Cardiac muscle cell (in vitro differentiated cells and primary cell): ENCODE measurements around the gene DERL3. TPM values are rescaled to one million over a fixed set of nuclear protein-coding genes. Genes with fewer than 3 reads are reported as not detected.

Experiments used
- DNase-seq, 2 donors: peaks; one replicate each; pipeline versions ENCODE4 v3.0.0 to v3.0.0-alpha.2; 2010 to 2017; ENCODE audit warnings: low read depth in 1 of 2, low spot score in 1 of 2
- H3K27ac ChIP-seq: fragments of 200-600 bp; sonication (generic); 2 replicates; pipeline ENCODE4 v1.5.1; 2016
- H3K27me3 ChIP-seq: fragments of 200-600 bp; sonication (generic); 2 replicates; pipeline ENCODE4 v1.6.0; 2016; ENCODE audit warnings: control low read depth
- H3K36me3 ChIP-seq: fragments of 200-600 bp; sonication (generic); 2 replicates; pipeline ENCODE4 v1.5.1; 2016; ENCODE audit warnings: control low read depth
- H3K4me1 ChIP-seq: fragments of 200-600 bp; sonication (generic); 2 replicates; pipeline ENCODE4 v1.8.1; 2017; ENCODE audit warnings: low read depth, mild to moderate bottlenecking, mixed run types
- H3K4me3 ChIP-seq: fragments of 200-600 bp; sonication (generic); 2 replicates; pipeline ENCODE4 v1.5.1; 2016; ENCODE audit warnings: mild to moderate bottlenecking
- H3K9me3 ChIP-seq: fragments of 200-600 bp; sonication (generic); 2 replicates; pipeline ENCODE4 v1.5.1; 2017; ENCODE audit warnings: low read depth, mild to moderate bottlenecking, control low read depth
- CTCF ChIP-seq: IDR thresholded peaks from 2 replicates; pipeline ENCODE4 v1.5.1; 2012; ENCODE audit warnings: low read depth, mild to moderate bottlenecking, low read length
- polyA plus RNA-seq: library from polyadenylated mRNA; unstranded; fragments of >200 nt; fragmentation: Nextera tagmentation; extraction: Ambion mirVana; gene quantifications from 2 replicates; pipeline ENCODE4 v1.2.1, GENCODE V29; 2016
- total RNA-seq: library from RNA; depleted of rRNA; stranded (reverse); fragments of >200 nt; gene quantifications from 2 replicates; pipeline ENCODE4 v1.2.3, GENCODE V29; 2016

Gene DERL3
- total and polyA plus RNA-seq, 2 experiments from 2014 or later: 18.0 to 55.3 TPM

- peak overlapping the region; percentile 99 for H3K27ac ChIP-seq
- no peaks in the 10 kb centered on the region for H3K9me3 ChIP-seq
- H3K4me3 ChIP-seq: peak overlapping the region; percentile 79
- peaks cover 29% of the 10 kb centered on the region for H3K4me1 ChIP-seq
- H3K36me3 ChIP-seq: peaks cover 6% of the 10 kb centered on the region
- no peak for DNase-seq
- TF ChIP-seq CTCF: no peak
- H3K27me3 ChIP-seq: no peaks in the 10 kb centered on the region
Measured at GRCh38 chr22:23787600-23787896, 51.3 kb downstream of the DERL3 start.

GRCh38 chr22:23786752-23787599 lies 51.8 kb downstream of the DERL3 start, which contains the start of gene SMARCB1:
Gene SMARCB1, plus strand, starts transcription at chr22:23786966. Its CDS starts 204 bp downstream, at chr22:23787170.
- peak within 1 kb of the TSS; percentile 99 for H3K27ac ChIP-seq
- H3K4me1 ChIP-seq: peaks cover 29% of the 10 kb centered on the region
- H3K9me3 ChIP-seq: no peaks in the 10 kb centered on the region
- peak; percentile 94 to 97 for DNase-seq
- no peak for TF ChIP-seq CTCF
- H3K27me3 ChIP-seq: no peaks in the 10 kb centered on the region
- peak within 1 kb of the TSS; percentile 79 for H3K4me3 ChIP-seq
- H3K36me3 ChIP-seq: peaks cover 5% of the 10 kb centered on the region

- no peaks in the 10 kb centered on the region for H3K9me3 ChIP-seq
- no peak for DNase-seq
- peak overlapping the region; percentile 79 for H3K4me3 ChIP-seq
- H3K27ac ChIP-seq: peak overlapping the region; percentile 99
- no peaks in the 10 kb centered on the region for H3K36me3 ChIP-seq
- H3K27me3 ChIP-seq: no peaks in the 10 kb centered on the region
- no peak for TF ChIP-seq CTCF
- peaks cover 27% of the 10 kb centered on the region for H3K4me1 ChIP-seq
Measured at GRCh38 chr22:23786261-23786710, 52.5 kb downstream of the DERL3 start.

Other genes with a start within 250 kb of the DERL3 start
- not detected in 2 replicates for gene DRICH1, start 206.7 kb downstream of the DERL3 start, total RNA-seq
- gene DRICH1, start 206.7 kb downstream of the DERL3 start, polyA plus RNA-seq: not detected in 2 replicates
- not detected in 2 replicates for gene RGL4, start 148.0 kb downstream of the DERL3 start, total RNA-seq
- gene RGL4, start 148.0 kb downstream of the DERL3 start, polyA plus RNA-seq: 1.0 and 1.5 TPM in 2 replicates
- 6.4 and 8.4 TPM in 2 replicates for gene ZNF70, start 87.9 kb downstream of the DERL3 start, total RNA-seq
- gene ZNF70, start 87.9 kb downstream of the DERL3 start, polyA plus RNA-seq: 2.3 TPM in 2 replicates
- 1.1 and 2.5 TPM in 2 replicates for gene VPREB3, start 84.6 kb downstream of the DERL3 start, total RNA-seq
- gene VPREB3, start 84.6 kb downstream of the DERL3 start, polyA plus RNA-seq: 3.2 and 3.5 TPM in 2 replicates
- gene C22orf15, start 76.0 kb downstream of the DERL3 start, total RNA-seq: 0.07 TPM in 1 of 2 replicates, not detected in the other
- gene C22orf15, start 76.0 kb downstream of the DERL3 start, polyA plus RNA-seq: 0.27 and 0.91 TPM in 2 replicates
- gene CHCHD10, start 71.0 kb downstream of the DERL3 start, total RNA-seq: 77.5 and 216 TPM in 2 replicates
- gene CHCHD10, start 71.0 kb downstream of the DERL3 start, polyA plus RNA-seq: 274 and 324 TPM in 2 replicates
- 38.2 and 71.2 TPM in 2 replicates for gene MMP11, start 66.2 kb downstream of the DERL3 start, total RNA-seq
- gene MMP11, start 66.2 kb downstream of the DERL3 start, polyA plus RNA-seq: 39.0 and 61.1 TPM in 2 replicates
- gene SMARCB1, start 52.0 kb downstream of the DERL3 start, total RNA-seq: 147 and 162 TPM in 2 replicates
- gene SMARCB1, start 52.0 kb downstream of the DERL3 start, polyA plus RNA-seq: 170 and 175 TPM in 2 replicates
- 27.3 and 28.5 TPM in 2 replicates for gene SLC2A11, start 18.9 kb upstream of the DERL3 start, total RNA-seq
- 34.2 and 37.9 TPM in 2 replicates for gene SLC2A11, start 18.9 kb upstream of the DERL3 start, polyA plus RNA-seq
- gene MIF, start 55.4 kb upstream of the DERL3 start, total RNA-seq: 855 and 1,357 TPM in 2 replicates
- 4,717 and 4,854 TPM in 2 replicates for gene MIF, start 55.4 kb upstream of the DERL3 start, polyA plus RNA-seq
- gene GSTT2B, start 122.2 kb upstream of the DERL3 start, total RNA-seq: 16.9 and 25.9 TPM in 2 replicates
- gene GSTT2B, start 122.2 kb upstream of the DERL3 start, polyA plus RNA-seq: 28.8 and 42.8 TPM in 2 replicates
- 3.5 and 6.6 TPM in 2 replicates for gene DDTL, start 127.9 kb upstream of the DERL3 start, total RNA-seq
- 11.9 and 13.8 TPM in 2 replicates for gene DDTL, start 127.9 kb upstream of the DERL3 start, polyA plus RNA-seq
- gene DDT, start 135.4 kb upstream of the DERL3 start, total RNA-seq: 115 and 309 TPM in 2 replicates
- 179 and 244 TPM in 2 replicates for gene DDT, start 135.4 kb upstream of the DERL3 start, polyA plus RNA-seq
- 1.2 and 5.2 TPM in 2 replicates for gene GSTT2, start 141.1 kb upstream of the DERL3 start, total RNA-seq
- 5.0 and 5.1 TPM in 2 replicates for gene GSTT2, start 141.1 kb upstream of the DERL3 start, polyA plus RNA-seq
- gene GSTT4, start 166.4 kb upstream of the DERL3 start, total RNA-seq: not detected in 2 replicates
- not detected in 2 replicates for gene GSTT4, start 166.4 kb upstream of the DERL3 start, polyA plus RNA-seq
- 115 and 124 TPM in 2 replicates for gene CABIN1, start 172.3 kb upstream of the DERL3 start, total RNA-seq
- 33.9 and 42.5 TPM in 2 replicates for gene CABIN1, start 172.3 kb upstream of the DERL3 start, polyA plus RNA-seq